ENCODE data around the gene PDE7B. TPM values are rescaled to one million over a fixed set of nuclear protein-coding genes. Genes with fewer than 3 reads are reported as not detected.

PDE7B gene
- 10.7 and 11.1 TPM in 2 replicates for total RNA-seq

DNA sequence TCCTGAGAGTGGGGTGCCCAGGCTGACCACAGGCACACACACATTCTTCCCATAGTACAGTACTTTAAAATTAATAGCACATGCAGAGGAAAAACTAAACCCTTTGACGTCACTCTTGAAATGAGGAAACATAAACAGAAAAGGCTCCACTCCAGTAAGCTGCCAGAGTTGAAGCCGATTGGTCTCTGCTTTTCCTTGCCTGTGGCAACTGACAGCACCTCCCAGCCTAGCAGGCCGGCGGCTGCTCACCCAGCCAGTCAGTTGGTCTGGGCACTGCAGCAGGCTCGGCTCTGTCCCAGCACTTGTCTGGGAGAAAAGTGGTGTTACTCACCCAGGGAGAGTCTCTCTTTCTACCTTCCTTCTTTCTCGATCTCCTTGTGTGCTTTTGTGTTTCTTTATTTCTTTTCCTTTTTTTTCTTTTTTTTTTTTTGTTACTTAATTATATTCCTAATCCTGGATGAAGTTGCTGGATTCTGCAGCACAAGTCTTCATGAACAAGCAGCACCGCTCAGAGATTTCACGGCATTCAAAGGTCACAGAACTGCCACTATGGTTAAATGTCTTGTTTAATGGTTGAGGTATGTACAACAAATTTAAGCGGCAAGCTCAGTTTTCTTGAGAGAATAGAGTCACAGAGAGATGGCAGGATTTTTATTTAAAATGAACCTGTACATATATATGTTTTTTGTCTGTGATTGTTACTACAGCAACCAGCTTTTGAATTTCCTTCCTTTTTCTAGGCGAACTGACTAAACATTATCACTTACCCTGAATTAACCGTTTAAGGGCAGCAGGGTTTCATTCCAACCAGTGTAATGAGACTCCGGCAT is at the start of gene PDE7B:
Gene PDE7B, plus strand, starts transcription at position 260 of the 830 bp plus-strand sequence.
- H3K4me1 Mint-ChIP-seq (ENCODE audit: low read depth), result peaks cover 47% of the 10 kb centered on the region
- peak within 1 kb of the TSS; percentile 88 for H3K27ac Mint-ChIP-seq
- peaks cover 14% of the 10 kb centered on the region for H3K36me3 Mint-ChIP-seq (ENCODE audit: low read depth)
- H3K9me3 Mint-ChIP-seq, result no peaks in the 10 kb centered on the region
- intact Hi-C loops (cut with micrococcal nuclease), result loop anchor here (1.0 to 10.0 kb wide), 9 partner anchors 29 to 439 kb away; partner anchors contain the start of gene AHI1
- H3K27me3 Mint-ChIP-seq (ENCODE audit: insufficient read depth), result peaks cover 5% of the 10 kb centered on the region
- peak; percentile 52 for DNase-seq (ENCODE audit: low spot score)
- H3K4me3 Mint-ChIP-seq, result peak within 1 kb of the TSS; percentile 88

DNA sequence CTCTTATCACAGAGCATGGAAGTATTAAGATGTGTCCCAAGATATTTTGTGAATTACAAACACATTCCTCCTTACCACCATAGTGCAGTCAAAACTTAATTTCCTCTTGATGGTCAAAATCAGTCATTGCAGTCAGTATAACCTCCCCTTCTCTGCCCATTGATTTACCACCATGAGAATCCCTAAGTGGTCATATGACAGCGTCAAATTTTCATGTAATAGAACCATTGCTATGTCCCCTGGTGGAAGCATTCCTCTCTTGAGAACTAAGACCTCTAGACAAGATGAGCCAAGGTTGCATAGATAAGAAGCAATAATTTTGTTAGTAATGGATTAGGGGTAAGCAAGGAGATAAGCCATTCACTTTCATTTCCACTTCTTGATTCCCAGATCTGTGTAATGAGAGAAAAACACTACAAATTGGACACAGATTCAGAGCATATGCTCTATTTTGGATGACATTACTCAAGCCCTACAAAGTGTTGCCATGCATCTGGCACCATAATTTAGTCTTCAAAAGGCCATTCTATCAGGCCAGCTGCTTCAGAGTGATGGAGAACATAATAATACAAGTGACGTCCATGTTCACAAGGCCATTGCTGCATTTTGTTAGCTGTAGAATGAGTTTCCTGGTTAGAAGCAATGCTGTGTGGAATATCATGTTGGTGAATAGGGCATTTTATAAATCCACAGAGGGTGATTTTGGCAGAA is 49.6 kb upstream of the PDE7B start:
- no peaks in the 10 kb centered on the region for H3K36me3 Mint-ChIP-seq (ENCODE audit: low read depth)
- no peak overlapping the region for H3K27ac Mint-ChIP-seq
- H3K4me1 Mint-ChIP-seq (ENCODE audit: low read depth), result peaks cover 14% of the 10 kb centered on the region
- intact Hi-C loops (cut with micrococcal nuclease), result no loop called here
- H3K27me3 Mint-ChIP-seq (ENCODE audit: insufficient read depth), result no peaks in the 10 kb centered on the region
- no peak overlapping the region for H3K4me3 Mint-ChIP-seq
- no peaks in the 10 kb centered on the region for H3K9me3 Mint-ChIP-seq
- DNase-seq (ENCODE audit: low spot score), result no peak

DNA sequence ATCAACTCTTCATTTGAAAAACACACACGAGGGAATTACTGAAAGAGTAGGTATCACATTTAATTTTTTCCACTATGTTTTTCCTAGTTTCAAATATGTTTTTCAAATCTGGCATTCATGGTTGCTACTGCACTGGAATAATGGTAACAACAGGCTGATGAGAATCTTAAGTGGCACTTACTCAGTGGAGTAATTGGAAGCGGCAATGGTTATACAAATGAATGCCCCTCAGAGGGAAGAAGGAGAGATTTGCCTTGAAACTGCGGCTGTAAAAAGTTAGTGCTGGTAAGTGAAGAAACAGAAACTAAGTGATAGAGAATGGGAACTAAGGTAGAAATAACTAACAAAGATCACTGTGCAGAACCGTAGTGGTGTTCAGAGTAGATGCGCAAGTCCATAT is 41.0 kb upstream of the PDE7B start:
- DNase-seq (ENCODE audit: low spot score), result no peak
- H3K4me3 Mint-ChIP-seq, result no peak overlapping the region
- peaks cover 15% of the 10 kb centered on the region for H3K9me3 Mint-ChIP-seq
- H3K27ac Mint-ChIP-seq, result no peak overlapping the region
- no peaks in the 10 kb centered on the region for H3K27me3 Mint-ChIP-seq (ENCODE audit: insufficient read depth)
- no peaks in the 10 kb centered on the region for H3K4me1 Mint-ChIP-seq (ENCODE audit: low read depth)
- H3K36me3 Mint-ChIP-seq (ENCODE audit: low read depth), result no peaks in the 10 kb centered on the region
- intact Hi-C loops (cut with micrococcal nuclease), result no loop called here

DNA sequence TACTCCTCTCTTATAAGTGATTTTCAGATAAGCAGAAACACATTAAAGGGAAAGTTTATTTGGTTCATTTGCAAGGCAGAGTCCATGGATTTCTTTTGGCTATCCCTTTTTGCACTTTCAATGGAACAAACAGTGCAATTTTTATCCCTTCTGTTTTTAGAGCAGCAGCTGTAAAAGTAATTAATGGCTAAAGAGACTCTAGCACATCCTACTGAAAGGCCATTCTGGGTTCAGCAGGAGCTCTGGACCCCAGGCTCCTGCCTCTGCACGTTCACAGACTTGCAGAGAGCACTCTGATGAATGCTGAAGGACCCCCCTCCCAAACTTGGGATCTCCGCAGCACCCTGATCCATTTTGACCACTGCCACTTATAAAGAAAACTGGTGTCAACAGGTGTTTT is 40.3 kb upstream of the PDE7B start:
- H3K36me3 Mint-ChIP-seq (ENCODE audit: low read depth), result no peaks in the 10 kb centered on the region
- H3K27ac Mint-ChIP-seq, result no peak overlapping the region
- intact Hi-C loops (cut with micrococcal nuclease), result no loop called here
- H3K4me3 Mint-ChIP-seq, result no peak overlapping the region
- no peaks in the 10 kb centered on the region for H3K27me3 Mint-ChIP-seq (ENCODE audit: insufficient read depth)
- peaks cover 15% of the 10 kb centered on the region for H3K9me3 Mint-ChIP-seq
- no peaks in the 10 kb centered on the region for H3K4me1 Mint-ChIP-seq (ENCODE audit: low read depth)
- DNase-seq (ENCODE audit: low spot score), result no peak

DNA sequence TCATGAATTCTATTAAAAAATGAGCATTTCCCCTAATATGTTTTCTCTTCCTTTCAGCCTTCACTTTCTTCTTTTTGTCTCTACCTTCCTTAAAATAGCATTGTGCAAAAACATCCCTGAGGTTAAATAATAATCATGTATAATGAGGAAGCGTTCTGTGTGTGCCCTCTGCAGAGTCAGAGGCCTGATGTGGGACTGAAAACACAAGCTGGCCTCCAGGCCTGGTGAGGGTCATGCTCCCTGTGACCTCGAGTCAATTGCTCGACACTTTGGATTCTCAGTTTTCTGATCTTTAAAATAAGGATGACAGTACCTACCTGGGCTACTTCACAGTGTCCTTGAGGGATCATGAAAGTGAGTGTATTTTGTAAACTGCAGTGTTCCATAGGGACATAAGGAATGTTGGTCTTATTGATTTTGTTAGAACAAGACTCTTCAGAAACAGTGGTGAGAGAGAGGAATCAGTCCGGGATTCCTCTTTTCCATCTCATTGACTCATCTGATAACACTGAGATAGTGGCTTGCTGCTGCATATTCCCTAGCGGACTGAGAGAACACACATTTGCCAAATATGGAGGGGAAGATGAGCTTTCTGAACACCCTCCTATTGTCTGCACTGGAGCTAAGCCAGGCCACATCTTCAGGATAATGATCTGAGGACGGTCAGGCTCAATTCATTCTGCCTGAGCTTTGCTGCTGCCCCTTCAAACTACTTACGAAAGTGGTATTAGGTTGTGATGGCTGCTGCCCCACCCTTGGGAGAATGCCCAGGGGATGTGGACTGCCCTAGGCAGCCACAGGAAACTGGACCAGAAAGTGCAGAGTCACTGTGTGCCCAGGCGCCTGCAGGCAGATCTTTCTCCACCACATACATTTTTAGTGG is 39.6 kb upstream of the PDE7B start:
- intact Hi-C loops (cut with micrococcal nuclease), result no loop called here
- H3K27ac Mint-ChIP-seq, result no peak overlapping the region

DNA sequence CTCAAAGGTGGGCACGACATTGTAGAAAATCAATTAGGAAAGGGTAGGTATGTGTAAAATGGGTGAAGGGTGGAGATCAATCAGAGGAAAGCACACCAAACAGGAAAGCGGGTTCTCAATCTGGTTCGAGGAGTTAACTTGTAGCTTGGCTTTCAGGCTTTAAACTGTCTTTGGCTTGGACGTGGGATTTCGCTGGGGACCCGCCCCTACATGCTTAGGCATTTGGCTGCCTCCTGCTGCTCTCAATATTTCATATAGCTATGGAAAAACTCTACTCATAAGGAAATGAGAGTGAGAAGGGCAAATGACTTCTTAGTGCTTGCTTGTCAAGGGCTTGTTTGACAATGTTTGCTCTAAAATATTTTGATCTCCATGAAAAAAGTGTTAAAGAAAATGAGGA is 38.1 kb upstream of the PDE7B start:
- Mint-ChIP-seq H3K4me1 (ENCODE audit: low read depth) (no peaks in the 10 kb centered on the region), H3K36me3 (ENCODE audit: low read depth) (no peaks in the 10 kb centered on the region), H3K27me3 (ENCODE audit: insufficient read depth) (peaks cover 3% of the 10 kb centered on the region), H3K9me3 (peaks cover 13% of the 10 kb centered on the region), H3K27ac (no peak overlapping the region), H3K4me3 (no peak overlapping the region)
- intact Hi-C loops (cut with micrococcal nuclease), result no loop called here
- no peak for DNase-seq (ENCODE audit: low spot score)

More for the DNA sequence above, 39.6 kb upstream of the PDE7B start:
- no peaks in the 10 kb centered on the region for H3K27me3 Mint-ChIP-seq (ENCODE audit: insufficient read depth)
- H3K36me3 Mint-ChIP-seq (ENCODE audit: low read depth), result no peaks in the 10 kb centered on the region
- H3K9me3 Mint-ChIP-seq, result peaks cover 15% of the 10 kb centered on the region
- DNase-seq (ENCODE audit: low spot score), result no peak
- H3K4me3 Mint-ChIP-seq, result no peak overlapping the region
- no peaks in the 10 kb centered on the region for H3K4me1 Mint-ChIP-seq (ENCODE audit: low read depth)

DNA sequence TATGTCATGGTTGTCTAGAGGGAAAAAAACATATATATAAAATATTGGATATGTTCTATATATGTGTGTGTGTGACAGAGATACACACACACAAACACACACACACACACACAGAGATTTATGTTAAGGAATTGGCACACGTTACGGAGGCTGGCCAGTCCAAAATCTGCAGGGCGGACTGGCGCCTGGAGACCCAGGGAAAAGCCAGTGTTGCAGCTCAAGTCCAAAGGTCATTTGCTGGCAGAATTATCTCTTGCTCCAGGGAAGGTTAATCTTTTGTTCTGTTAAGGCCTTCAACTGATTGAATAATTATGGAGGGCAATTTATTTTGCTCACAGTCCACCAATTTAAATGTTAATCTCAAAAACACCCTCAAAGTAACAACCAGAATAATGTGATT is 37.5 kb upstream of the PDE7B start:
- Mint-ChIP-seq H3K27me3 (ENCODE audit: insufficient read depth) (peaks cover 4% of the 10 kb centered on the region), H3K9me3 (peaks cover 10% of the 10 kb centered on the region), H3K4me3 (no peak overlapping the region), H3K36me3 (ENCODE audit: low read depth) (no peaks in the 10 kb centered on the region), H3K27ac (no peak overlapping the region), H3K4me1 (ENCODE audit: low read depth) (no peaks in the 10 kb centered on the region)
- intact Hi-C loops (cut with micrococcal nuclease), result no loop called here
- DNase-seq (ENCODE audit: low spot score), result no peak

DNA sequence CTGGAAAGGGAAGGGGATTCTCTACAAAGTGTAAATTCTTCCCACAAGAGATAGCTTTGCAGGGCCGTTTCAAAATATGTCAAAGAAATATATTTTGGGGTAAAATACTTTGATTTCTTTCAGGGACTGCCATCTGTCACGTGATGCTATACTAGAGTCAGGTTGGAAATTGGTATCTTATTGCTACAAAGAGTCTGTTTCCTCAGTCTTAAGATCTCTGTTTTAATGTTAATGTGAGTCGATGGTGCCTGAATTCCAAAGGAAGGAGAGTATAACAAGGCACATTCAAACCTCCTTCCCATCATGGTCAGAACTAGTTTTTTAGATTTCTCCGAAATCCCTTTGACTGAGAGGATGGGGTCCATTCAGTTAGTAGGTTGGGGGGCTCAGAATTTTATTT is 36.3 kb upstream of the PDE7B start:
- Mint-ChIP-seq H3K4me3 (no peak overlapping the region), H3K27me3 (ENCODE audit: insufficient read depth) (peaks cover 4% of the 10 kb centered on the region), H3K4me1 (ENCODE audit: low read depth) (no peaks in the 10 kb centered on the region), H3K9me3 (no peaks in the 10 kb centered on the region), H3K36me3 (ENCODE audit: low read depth) (no peaks in the 10 kb centered on the region), H3K27ac (no peak overlapping the region)
- no peak for DNase-seq (ENCODE audit: low spot score)
- intact Hi-C loops (cut with micrococcal nuclease), result no loop called here

DNA sequence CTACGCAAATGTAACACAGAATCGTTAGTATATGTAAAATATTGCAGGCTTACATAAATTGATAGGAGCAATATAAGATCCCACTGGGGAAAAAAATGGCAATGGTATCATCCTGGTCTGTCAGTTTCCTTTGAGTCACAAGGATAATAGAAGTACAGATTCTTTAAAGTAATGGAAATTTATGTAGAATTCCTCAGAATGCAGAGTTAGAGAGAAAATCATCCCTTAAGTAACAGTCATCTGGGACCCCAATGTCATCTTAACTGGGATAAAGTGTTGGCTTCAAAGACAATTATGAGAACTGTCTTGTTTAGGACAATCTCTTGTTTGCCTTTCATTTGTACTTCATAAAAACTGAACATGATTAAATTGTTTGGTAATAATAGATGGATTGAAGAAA is 34.5 kb upstream of the PDE7B start:
- Mint-ChIP-seq H3K4me1 (ENCODE audit: low read depth) (no peaks in the 10 kb centered on the region), H3K4me3 (no peak overlapping the region), H3K27me3 (ENCODE audit: insufficient read depth) (peaks cover 4% of the 10 kb centered on the region), H3K9me3 (no peaks in the 10 kb centered on the region), H3K27ac (no peak overlapping the region), H3K36me3 (ENCODE audit: low read depth) (no peaks in the 10 kb centered on the region)
- intact Hi-C loops (cut with micrococcal nuclease), result no loop called here
- DNase-seq (ENCODE audit: low spot score), result no peak

DNA sequence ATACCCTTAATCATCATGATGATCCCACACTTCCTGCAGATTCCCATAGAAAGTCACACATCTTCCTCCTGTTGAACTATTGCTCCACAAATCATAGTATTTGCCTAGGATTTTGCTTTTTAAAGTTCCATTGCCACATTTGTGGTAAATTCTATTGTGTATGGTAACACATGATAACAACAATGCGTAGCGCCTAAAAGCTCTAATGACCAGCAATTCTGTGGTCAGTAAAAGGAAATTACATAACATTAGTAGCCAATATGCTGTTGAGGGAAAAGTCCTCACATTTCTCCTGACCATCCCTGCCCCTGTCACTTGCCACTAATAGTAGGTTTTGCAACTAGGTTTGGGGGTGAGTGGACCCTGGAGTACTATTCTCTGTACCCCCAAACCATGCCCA is 31.8 kb upstream of the PDE7B start:
- intact Hi-C loops (cut with micrococcal nuclease), result no loop called here
- no peak overlapping the region for H3K27ac Mint-ChIP-seq
- no peaks in the 10 kb centered on the region for H3K4me1 Mint-ChIP-seq (ENCODE audit: low read depth)
- no peak for DNase-seq (ENCODE audit: low spot score)
- no peak overlapping the region for H3K4me3 Mint-ChIP-seq
- no peaks in the 10 kb centered on the region for H3K36me3 Mint-ChIP-seq (ENCODE audit: low read depth)
- peaks cover 4% of the 10 kb centered on the region for H3K27me3 Mint-ChIP-seq (ENCODE audit: insufficient read depth)
- H3K9me3 Mint-ChIP-seq, result no peaks in the 10 kb centered on the region

DNA sequence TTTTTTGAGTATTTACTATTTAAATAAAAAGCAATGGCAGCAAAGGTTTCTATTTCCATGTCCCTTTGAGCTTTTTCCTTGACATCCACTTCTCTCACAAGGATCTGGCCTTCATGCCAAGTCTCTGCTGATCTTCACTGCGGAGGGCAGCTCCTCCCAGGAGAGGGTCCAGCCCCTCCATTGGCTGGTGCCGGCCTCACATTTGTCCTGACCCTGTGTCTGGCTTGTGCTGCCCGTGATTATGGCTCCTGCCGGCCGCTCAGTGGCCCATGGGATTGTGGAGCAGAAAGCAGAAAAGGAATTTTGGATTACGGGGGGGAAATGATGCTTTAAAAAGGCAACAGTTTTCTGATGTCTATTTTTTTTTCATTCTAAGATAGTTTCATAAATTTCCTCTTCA is 31.2 kb upstream of the PDE7B start:
- intact Hi-C loops (cut with micrococcal nuclease), result no loop called here
- Mint-ChIP-seq H3K36me3 (ENCODE audit: low read depth) (no peaks in the 10 kb centered on the region), H3K4me3 (no peak overlapping the region), H3K4me1 (ENCODE audit: low read depth) (no peaks in the 10 kb centered on the region), H3K27ac (no peak overlapping the region), H3K27me3 (ENCODE audit: insufficient read depth) (peaks cover 4% of the 10 kb centered on the region), H3K9me3 (no peaks in the 10 kb centered on the region)
- no peak for DNase-seq (ENCODE audit: low spot score)

DNA sequence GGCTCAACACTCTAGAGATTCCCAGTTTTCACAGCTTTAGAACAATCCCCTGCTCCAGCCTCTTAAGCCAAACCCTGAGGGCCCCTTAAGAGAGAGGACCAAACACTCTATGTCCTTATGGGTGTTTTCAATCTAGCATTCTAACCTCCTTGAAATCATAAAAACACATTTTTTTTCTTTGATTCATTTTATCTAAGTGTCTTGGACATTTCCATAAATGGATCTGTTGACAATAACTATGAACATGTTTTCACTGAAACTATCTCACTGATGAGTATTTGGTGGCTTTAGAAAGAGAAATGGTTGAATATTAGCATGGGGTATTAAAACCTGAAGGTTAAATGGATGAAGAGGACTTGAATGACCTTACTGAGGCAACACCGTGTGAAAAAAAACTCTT is 27.6 kb upstream of the PDE7B start:
- Mint-ChIP-seq H3K9me3 (peaks cover 3% of the 10 kb centered on the region), H3K27ac (no peak overlapping the region), H3K27me3 (ENCODE audit: insufficient read depth) (no peaks in the 10 kb centered on the region), H3K4me3 (no peak overlapping the region), H3K36me3 (ENCODE audit: low read depth) (no peaks in the 10 kb centered on the region), H3K4me1 (ENCODE audit: low read depth) (no peaks in the 10 kb centered on the region)
- intact Hi-C loops (cut with micrococcal nuclease), result no loop called here
- DNase-seq (ENCODE audit: low spot score), result no peak
